ENCODE data around the gene OSBPL3. TPM values are rescaled to one million over a fixed set of nuclear protein-coding genes. Genes with fewer than 3 reads are reported as not detected.

Gene OSBPL3
- total and polyA plus RNA-seq, 2 donors (not counting 1 experiment from before 2014, with no cell fraction given) = 13.5 to 67.6 TPM

- Mint-ChIP-seq H3K27me3 (no peaks in the 10 kb centered on the region), H3K27ac (no peak overlapping the region), H3K9me3 (ENCODE audit: insufficient read depth) (no peaks in the 10 kb centered on the region), H3K4me3 (no peak overlapping the region), H3K4me1 (peaks cover 20% of the 10 kb centered on the region)
- no peak for ATAC-seq (ENCODE audit: low read depth)
- Histone ChIP-seq H3K79me2 (ENCODE audit: control insufficient read depth, insufficient read depth, low read length) (peaks cover 5% of the 10 kb centered on the region), H3K36me3 (replicated peaks in 1 of 2; ENCODE audit: control extremely low read depth in 1 of 2, control insufficient read depth in 1 of 2, extremely low read depth in 1 of 2, insufficient read depth in 2 of 2, low read length in 1 of 2) (peaks cover 0 to 7% of the 10 kb centered on the region in 2 experiments), H3K4me3 (ENCODE audit: control extremely low read depth in 1 of 5, extremely low read depth in 1 of 5, insufficient read depth in 1 of 5, low read depth in 2 of 5, low read length in 4 of 5) (no peak overlapping the region), H4K20me1 (ENCODE audit: control insufficient read depth, insufficient read depth, low read length, poor library complexity, severe bottlenecking) (no peaks in the 10 kb centered on the region), H2AFZ (ENCODE audit: insufficient read depth, low read depth, low read length, poor library complexity, severe bottlenecking) (no peak overlapping the region), H3K4me2 (replicated peaks; ENCODE audit: low read depth, low read length, poor library complexity, severe bottlenecking) (no peak overlapping the region), H3K9me3 (ENCODE audit: control extremely low read depth in 1 of 3, control insufficient read depth in 2 of 3, insufficient read depth in 1 of 3, low read length in 2 of 3) (no peaks in the 10 kb centered on the region), H3K27me3 (replicated peaks in 1 of 4; ENCODE audit: control extremely low read depth in 1 of 4, control insufficient read depth in 3 of 4, insufficient read depth in 4 of 4, low read length in 3 of 4) (no peaks in the 10 kb centered on the region), H3K27ac (ENCODE audit: low read length in 2 of 2) (no peak overlapping the region), H3K9ac (ENCODE audit: low read length) (no peak overlapping the region), H3K4me1 (ENCODE audit: control insufficient read depth in 2 of 2, insufficient read depth in 2 of 2, low read length in 2 of 2) (peaks cover 9 to 11% of the 10 kb centered on the region in 2 donors)
- intact Hi-C loops (cut with micrococcal nuclease) = no loop called here
- ChIA-PET CTCF (interaction anchor here (0.9 to 2.7 kb wide), 5 partner anchors 11 to 208 kb away, joined by 3 to 17 read pairs (median 5); partner anchors contain the start of gene OSBPL3), POLR2A (no interaction called here)
- DNase-seq = no peak
- TF ChIP-seq CTCF (IDR thresholded peaks at IDR 0.05) (no peak), EZH2 (IDR thresholded peaks at IDR 0.05; ENCODE audit: borderline replicate concordance, insufficient read depth, low read depth, low read length, poor library complexity, severe bottlenecking) (no peak)
- no CpG with 5 or more reads among the region's 1 CpG for WGBS (ENCODE audit: insufficient coverage)
Measured at GRCh38 chr7:24885716-24886115, 94.3 kb downstream of the OSBPL3 start.

GRCh38 chr7:24885305-24885704 is 94.7 kb downstream of the OSBPL3 start:
- no peaks in the 10 kb centered on the region for H3K27me3 Mint-ChIP-seq
- DNase-seq (no peak), ATAC-seq (ENCODE audit: low read depth) (no peak)
- H3K36me3 ChIP-seq (replicated peaks in 1 of 2; ENCODE audit: control extremely low read depth in 1 of 2, control insufficient read depth in 1 of 2, extremely low read depth in 1 of 2, insufficient read depth in 2 of 2, low read length in 1 of 2) = peaks cover 0 to 6% of the 10 kb centered on the region in 2 experiments
- H3K4me3 ChIP-seq (ENCODE audit: control extremely low read depth in 1 of 5, extremely low read depth in 1 of 5, insufficient read depth in 1 of 5, low read depth in 2 of 5, low read length in 4 of 5) = no peak overlapping the region
- ChIA-PET POLR2A (no interaction called here), CTCF (interaction anchor here (0.9 to 2.7 kb wide), 5 partner anchors 11 to 209 kb away, joined by 3 to 17 read pairs (median 5); partner anchors contain the start of gene OSBPL3)
- H3K79me2 ChIP-seq (ENCODE audit: control insufficient read depth, insufficient read depth, low read length) = peaks cover 5% of the 10 kb centered on the region
- intact Hi-C loops (cut with micrococcal nuclease) = no loop called here
- no peaks in the 10 kb centered on the region for H3K9me3 ChIP-seq (ENCODE audit: control extremely low read depth in 1 of 3, control insufficient read depth in 2 of 3, insufficient read depth in 1 of 3, low read length in 2 of 3)
- no peak overlapping the region for H3K4me2 ChIP-seq (replicated peaks; ENCODE audit: low read depth, low read length, poor library complexity, severe bottlenecking)
- no peak overlapping the region for H3K4me3 Mint-ChIP-seq
- H3K4me1 ChIP-seq (ENCODE audit: control insufficient read depth in 2 of 2, insufficient read depth in 2 of 2, low read length in 2 of 2) = peaks cover 9 to 11% of the 10 kb centered on the region in 2 donors
- no peak overlapping the region for H2AFZ ChIP-seq (ENCODE audit: insufficient read depth, low read depth, low read length, poor library complexity, severe bottlenecking)
- no peak overlapping the region for H3K27ac ChIP-seq (ENCODE audit: low read length in 2 of 2)
- TF ChIP-seq EZH2 (IDR thresholded peaks at IDR 0.05; ENCODE audit: borderline replicate concordance, insufficient read depth, low read depth, low read length, poor library complexity, severe bottlenecking) (no peak), CTCF (IDR thresholded peaks at IDR 0.05) (no peak)
- H3K27ac Mint-ChIP-seq = no peak overlapping the region
- H4K20me1 ChIP-seq (ENCODE audit: control insufficient read depth, insufficient read depth, low read length, poor library complexity, severe bottlenecking) = no peaks in the 10 kb centered on the region
- no peak overlapping the region for H3K9ac ChIP-seq (ENCODE audit: low read length)
- H3K27me3 ChIP-seq (replicated peaks in 1 of 4; ENCODE audit: control extremely low read depth in 1 of 4, control insufficient read depth in 3 of 4, insufficient read depth in 4 of 4, low read length in 3 of 4) = no peaks in the 10 kb centered on the region
- 100% methylated on average over 2 of the region's 2 CpGs for WGBS (ENCODE audit: insufficient coverage)
- H3K4me1 Mint-ChIP-seq = peaks cover 20% of the 10 kb centered on the region
- no peaks in the 10 kb centered on the region for H3K9me3 Mint-ChIP-seq (ENCODE audit: insufficient read depth)

Data from B cell (primary cell).